ENCODE results near the gene RAPGEF1.

GRCh38 chr9:131743501-131743900, 3.6 kb upstream of the RAPGEF1 start:
- TF ChIP-seq POLR2AphosphoS5 (IDR thresholded peaks at IDR 0.05): no peak
- no peak for TF ChIP-seq CTCF (IDR thresholded peaks at IDR 0.05)
- TF ChIP-seq POLR2A (IDR thresholded peaks at IDR 0.05): no peak
